Mesodermal cell (in vitro differentiated cells): ENCODE measurements around the gene SVOP.

ENCODE experiments used
- H3K27ac ChIP-seq: 2 replicates; pipeline ENCODE4 v1.7.0; 2013; ENCODE audit warnings: mild to moderate bottlenecking, low read depth, low read length, moderate library complexity; ENCODE audit not compliant: severe bottlenecking
- H3K36me3 ChIP-seq: 2 replicates; pipeline ENCODE4 v1.7.1; 2013; ENCODE audit warnings: mild to moderate bottlenecking, low read length, moderate library complexity; ENCODE audit not compliant: control insufficient read depth, insufficient read depth
- H3K4me1 ChIP-seq: one replicate; pipeline ENCODE4 v1.7.1; 2013; ENCODE audit warnings: mild to moderate bottlenecking, low read length; ENCODE audit not compliant: insufficient read depth, control insufficient read depth, poor library complexity, severe bottlenecking
- H3K4me3 ChIP-seq: 2 replicates; pipeline ENCODE4 v1.7.0; 2013; ENCODE audit warnings: low read length, control low read depth, mild to moderate bottlenecking; ENCODE audit not compliant: insufficient read depth, poor library complexity, severe bottlenecking; ENCODE audit errors: extremely low read depth
- H3K9me3 ChIP-seq: 2 replicates; pipeline ENCODE4 v1.7.1; 2013; ENCODE audit warnings: mild to moderate bottlenecking, low read length, moderate library complexity; ENCODE audit not compliant: control insufficient read depth
- WGBS, 2 experiments: methylation state at CpG; one replicate each; pipeline ENCODE4 v1.1.5; 2013; ENCODE audit warnings: missing lambda C conversion rate in 2 of 2; ENCODE audit not compliant: insufficient coverage in 2 of 2; 5-methylcytosine and 5-hydroxymethylcytosine counted together

The SVOP gene

GRCh38 chr12:108930756-108931155 is 90.1 kb downstream of the SVOP start:
- Histone ChIP-seq H3K36me3 (no peaks in the 10 kb centered on the region), H3K27ac (no peak overlapping the region), H3K9me3 (no peaks in the 10 kb centered on the region), H3K4me3 (no peak overlapping the region), H3K4me1 (no peaks in the 10 kb centered on the region)
- 97 to 100% methylated on average over 3 of the region's 3 CpGs for WGBS, 2 experiments

- H3K4me3 ChIP-seq = no peak overlapping the region
- no peak overlapping the region for H3K27ac ChIP-seq
- H3K9me3 ChIP-seq = no peaks in the 10 kb centered on the region
- no peaks in the 10 kb centered on the region for H3K36me3 ChIP-seq
- no peaks in the 10 kb centered on the region for H3K4me1 ChIP-seq
- 76 to 96% methylated on average over 2 to 5 of the region's 5 CpGs for WGBS, 2 experiments
Observed at GRCh38 chr12:108930155-108930554, 90.7 kb downstream of the SVOP start.

GRCh38 chr12:108928695-108929094 is 92.2 kb downstream of the SVOP start:
- H3K4me3 ChIP-seq = no peak overlapping the region
- no peaks in the 10 kb centered on the region for H3K36me3 ChIP-seq
- WGBS, 2 experiments = 90 to 96% methylated on average over 7 to 8 of the region's 8 CpGs
- H3K27ac ChIP-seq = no peak overlapping the region
- no peaks in the 10 kb centered on the region for H3K4me1 ChIP-seq
- H3K9me3 ChIP-seq = no peaks in the 10 kb centered on the region

- H3K4me3 ChIP-seq = no peak overlapping the region
- H3K4me1 ChIP-seq = no peaks in the 10 kb centered on the region
- no peak overlapping the region for H3K27ac ChIP-seq
- H3K36me3 ChIP-seq = no peaks in the 10 kb centered on the region
- WGBS, 2 experiments = 85 to 95% methylated on average over 2 to 3 of the region's 3 CpGs
- H3K9me3 ChIP-seq = no peaks in the 10 kb centered on the region
Observed at GRCh38 chr12:108922918-108923317, 98.0 kb downstream of the SVOP start.

- Histone ChIP-seq H3K36me3 (no peaks in the 10 kb centered on the region), H3K4me1 (no peaks in the 10 kb centered on the region), H3K9me3 (no peaks in the 10 kb centered on the region), H3K4me3 (no peak overlapping the region), H3K27ac (no peak overlapping the region)
- 33 to 52% methylated on average over 1 to 2 of the region's 3 CpGs for WGBS, 2 experiments
Observed at GRCh38 chr12:108921946-108922345, 98.9 kb downstream of the SVOP start.

GRCh38 chr12:108918960-108919642 is 101.8 kb downstream of the SVOP start:
- Histone ChIP-seq H3K9me3 (no peaks in the 10 kb centered on the region), H3K4me1 (no peaks in the 10 kb centered on the region), H3K4me3 (no peak overlapping the region), H3K27ac (no peak overlapping the region), H3K36me3 (no peaks in the 10 kb centered on the region)
- WGBS, 2 experiments = 93 to 96% methylated on average over 3 of the region's 3 CpGs

- Histone ChIP-seq H3K4me3 (no peak overlapping the region), H3K36me3 (no peaks in the 10 kb centered on the region), H3K4me1 (no peaks in the 10 kb centered on the region), H3K9me3 (no peaks in the 10 kb centered on the region), H3K27ac (no peak overlapping the region)
- 71% methylated on average over 1 of the region's 2 CpGs; no CpG with 5 or more reads in 1 of the 2 experiments for WGBS, 2 experiments
Observed at GRCh38 chr12:108918206-108918605, 102.7 kb downstream of the SVOP start.

- Histone ChIP-seq H3K9me3 (no peaks in the 10 kb centered on the region), H3K36me3 (no peaks in the 10 kb centered on the region), H3K4me3 (no peak overlapping the region), H3K4me1 (no peaks in the 10 kb centered on the region), H3K27ac (no peak overlapping the region)
- 60% methylated on average over 1 of the region's 5 CpGs; no CpG with 5 or more reads in 1 of the 2 experiments for WGBS, 2 experiments
Observed at GRCh38 chr12:108916336-108916735, 104.5 kb downstream of the SVOP start.

GRCh38 chr12:108915632-108916133 is 105.2 kb downstream of the SVOP start:
- WGBS, 2 experiments = 83 to 89% methylated on average over 7 to 15 of the region's 15 CpGs

GRCh38 chr12:108914121-108914531 is 106.7 kb downstream of the SVOP start:
- 88 to 96% methylated on average over 2 to 4 of the region's 4 CpGs for WGBS, 2 experiments
- no peaks in the 10 kb centered on the region for H3K9me3 ChIP-seq
- no peaks in the 10 kb centered on the region for H3K36me3 ChIP-seq
- H3K27ac ChIP-seq = no peak overlapping the region
- no peaks in the 10 kb centered on the region for H3K4me1 ChIP-seq
- H3K4me3 ChIP-seq = no peak overlapping the region

More at GRCh38 chr12:108915632-108916133, 105.2 kb downstream of the SVOP start:
- Histone ChIP-seq H3K9me3 (no peaks in the 10 kb centered on the region), H3K27ac (no peak overlapping the region), H3K4me3 (no peak overlapping the region), H3K4me1 (no peaks in the 10 kb centered on the region), H3K36me3 (no peaks in the 10 kb centered on the region)

GRCh38 chr12:108912361-108912760 is 108.5 kb downstream of the SVOP start:
- H3K27ac ChIP-seq = no peak overlapping the region
- 95% methylated on average over 9 of the region's 9 CpGs for WGBS, 2 experiments
- no peaks in the 10 kb centered on the region for H3K4me1 ChIP-seq
- no peaks in the 10 kb centered on the region for H3K36me3 ChIP-seq
- H3K9me3 ChIP-seq = no peaks in the 10 kb centered on the region
- no peak overlapping the region for H3K4me3 ChIP-seq
